Lung (tissue), 12 donors: ENCODE data around the gene SESN1. TPM values are rescaled to one million over a fixed set of nuclear protein-coding genes. Genes with fewer than 3 reads are reported as not detected.
A peak's percentile ranks its signal among the peaks of the same experiment; 100 is the strongest.

ENCODE experiments used
- ATAC-seq: fragments of 200-7000 bp; cut with Tn5 transposase; one replicate; pipeline ENCODE4 v1.9.1; 2020; ENCODE audit warnings: moderate number of reproducible peaks; ENCODE audit not compliant: insufficient read depth, low FRiP score
- DNase-seq, 3 donors: peaks; one replicate each; pipeline ENCODE4 v3.0.0-alpha.2; 2013 to 2017
- H3K27ac ChIP-seq, 2 donors: one replicate each; pipeline ENCODE4 v1.5.1; 2013; ENCODE audit warnings: mild to moderate bottlenecking in 2 of 2, moderate library complexity in 2 of 2, control low read depth in 1 of 2, inconsistent platforms in 1 of 2, low read depth in 1 of 2, low read length in 1 of 2
- H3K27me3 ChIP-seq, 3 donors: one replicate each; pipeline ENCODE4 v1.5.1; 2013; ENCODE audit warnings: low read length in 2 of 3; ENCODE audit not compliant: control insufficient read depth in 3 of 3, insufficient read depth in 3 of 3
- H3K36me3 ChIP-seq, 4 donors: one replicate each; pipeline ENCODE4 v1.5.1; 2013; ENCODE audit warnings: low read length in 4 of 4, mild to moderate bottlenecking in 1 of 4, moderate library complexity in 1 of 4; ENCODE audit not compliant: control insufficient read depth in 4 of 4, insufficient read depth in 4 of 4
- H3K4me1 ChIP-seq, 5 donors: one replicate each; pipeline ENCODE4 v1.5.1; 2013; ENCODE audit warnings: low read length in 5 of 5, mild to moderate bottlenecking in 2 of 5, moderate library complexity in 1 of 5; ENCODE audit not compliant: control insufficient read depth in 5 of 5, insufficient read depth in 5 of 5
- H3K4me3 ChIP-seq: one replicate; pipeline ENCODE4 v1.5.1; 2013; ENCODE audit warnings: mild to moderate bottlenecking, control low read depth, moderate library complexity
- H3K9ac ChIP-seq, 2 donors: one replicate each; pipeline ENCODE4 v1.5.1; 2013; ENCODE audit warnings: low read length in 2 of 2, control low read depth in 1 of 2; ENCODE audit not compliant: insufficient read depth in 1 of 2
- H3K9me3 ChIP-seq, 4 donors: one replicate each; pipeline ENCODE4 v1.5.1; 2013; ENCODE audit warnings: low read length in 3 of 4, mild to moderate bottlenecking in 1 of 4, moderate library complexity in 1 of 4; ENCODE audit not compliant: control insufficient read depth in 4 of 4, insufficient read depth in 3 of 4
- CTCF ChIP-seq: IDR thresholded peaks from 2 replicates; pipeline ENCODE4 v1.5.1; 2012; ENCODE audit warnings: mild to moderate bottlenecking; ENCODE audit errors: control extremely low read depth, extremely low read depth
- WGBS, 2 donors: extraction: QIAGEN DNeasy Blood & Tissue Kit; methylation state at CpG; one replicate each; pipeline ENCODE4 v1.1.7; 2013; 5-methylcytosine and 5-hydroxymethylcytosine counted together
- polyA plus RNA-seq, 2 donors: library from polyadenylated mRNA; stranded (reverse); fragments of 200-250 nt; gene quantifications; one replicate each; pipeline ENCODE4 v1.2.1, GENCODE V29; 2013
- total RNA-seq, 2 donors: library from RNA; depleted of rRNA in 1 of 2; stranded (reverse); fragments of >200 nt in 1 of 2; gene quantifications; one replicate each; pipeline ENCODE4 v1.2.1, GENCODE V29; 2014 to 2021
- donor health status: control.
- donor health status: control.
- donor health status: Bipolar disorder and iron deficiency.
- donor health status: healthy.
- donor health status: DM: yes; HTN: yes; CAD: no.

Gene SESN1
- total and polyA plus RNA-seq, 4 donors, result 12.9 to 69.8 (median 21.0) TPM

GRCh38 chr6:109079981-109080380 is 14.7 kb downstream of the SESN1 start:
- peaks cover 0 to 23% (median 7%) of the 10 kb centered on the region in 5 donors for H3K4me1 ChIP-seq
- peaks cover 0 to 5% (median 2%) of the 10 kb centered on the region in 4 donors for H3K36me3 ChIP-seq
- ATAC-seq, result no peak
- H3K9me3 ChIP-seq, result no peaks in the 10 kb centered on the region
- H3K27me3 ChIP-seq, result no peaks in the 10 kb centered on the region
- H3K9ac ChIP-seq, result no peak overlapping the region
- DNase-seq, result peak; percentile 31 to 70 (median 66)
- H3K4me3 ChIP-seq, result no peak overlapping the region
- WGBS, 2 donors, result 30 to 49% methylated on average over 4 of the region's 4 CpGs
- TF ChIP-seq CTCF, result no peak
- H3K27ac ChIP-seq, result no peak overlapping the region

GRCh38 chr6:109076377-109076776 is 18.3 kb downstream of the SESN1 start:
- no peak for TF ChIP-seq CTCF
- Histone ChIP-seq H3K4me3 (no peak overlapping the region), H3K9me3 (no peaks in the 10 kb centered on the region), H3K9ac (no peak overlapping the region), H3K27ac (no peak overlapping the region), H3K27me3 (no peaks in the 10 kb centered on the region), H3K36me3 (no peaks in the 10 kb centered on the region), H3K4me1 (peaks cover 1 to 16% (median 13%) of the 10 kb centered on the region in 5 donors)
- ATAC-seq, result no peak
- 33 to 45% methylated on average over 3 of the region's 3 CpGs for WGBS, 2 donors
- DNase-seq, result peak in 2 of 3 donors; percentile 45 to 64

GRCh38 chr6:109075934-109076333 is 18.7 kb downstream of the SESN1 start:
- H3K27me3 ChIP-seq, result no peaks in the 10 kb centered on the region
- H3K4me1 ChIP-seq, result peaks cover 1 to 21% (median 9%) of the 10 kb centered on the region in 5 donors
- DNase-seq (no peak), ATAC-seq (no peak)
- H3K36me3 ChIP-seq, result no peaks in the 10 kb centered on the region
- no peak overlapping the region for H3K27ac ChIP-seq
- no peak overlapping the region for H3K4me3 ChIP-seq
- H3K9ac ChIP-seq, result no peak overlapping the region
- TF ChIP-seq CTCF, result no peak
- no peaks in the 10 kb centered on the region for H3K9me3 ChIP-seq

GRCh38 chr6:109074133-109074415 is 20.6 kb downstream of the SESN1 start:
- Histone ChIP-seq H3K27me3 (no peaks in the 10 kb centered on the region), H3K9me3 (no peaks in the 10 kb centered on the region), H3K4me1 (peaks cover 0 to 15% (median 8%) of the 10 kb centered on the region in 5 donors), H3K36me3 (no peaks in the 10 kb centered on the region), H3K27ac (no peak overlapping the region), H3K9ac (no peak overlapping the region), H3K4me3 (no peak overlapping the region)
- ATAC-seq, result no peak
- no peak for TF ChIP-seq CTCF
- DNase-seq, result peak in 1 of 3 donors; percentile 48
